Measurements from ENCODE around the gene SFRP4.
A peak's percentile ranks its signal among the peaks of the same experiment; 100 is the strongest.

Gene SFRP4

DNA sequence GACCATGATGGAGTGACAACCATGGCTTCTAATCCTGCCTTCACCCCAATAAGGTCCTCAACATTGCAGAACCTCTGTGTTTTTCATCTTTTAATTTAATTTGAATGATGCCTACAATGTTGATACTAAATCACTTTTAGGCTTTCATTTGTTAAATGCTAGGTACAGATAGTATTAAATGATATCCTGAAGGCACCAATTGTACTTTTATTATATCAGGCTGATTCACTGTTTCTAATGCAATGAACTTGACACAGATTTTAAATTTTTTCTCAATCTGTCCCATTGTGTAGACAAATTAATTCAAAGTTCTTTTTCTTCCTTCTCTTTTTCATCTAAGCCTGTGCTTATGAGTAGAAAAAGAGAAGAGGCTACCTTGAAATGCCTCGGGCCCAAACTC is 9.0 kb upstream of the SFRP4 start:
- DNase-seq (ENCODE audit: low read depth), result no peak
- no peak overlapping the region for H3K4me3 ChIP-seq (ENCODE audit: low read depth, low read length)
- TF ChIP-seq, protein P1, sequence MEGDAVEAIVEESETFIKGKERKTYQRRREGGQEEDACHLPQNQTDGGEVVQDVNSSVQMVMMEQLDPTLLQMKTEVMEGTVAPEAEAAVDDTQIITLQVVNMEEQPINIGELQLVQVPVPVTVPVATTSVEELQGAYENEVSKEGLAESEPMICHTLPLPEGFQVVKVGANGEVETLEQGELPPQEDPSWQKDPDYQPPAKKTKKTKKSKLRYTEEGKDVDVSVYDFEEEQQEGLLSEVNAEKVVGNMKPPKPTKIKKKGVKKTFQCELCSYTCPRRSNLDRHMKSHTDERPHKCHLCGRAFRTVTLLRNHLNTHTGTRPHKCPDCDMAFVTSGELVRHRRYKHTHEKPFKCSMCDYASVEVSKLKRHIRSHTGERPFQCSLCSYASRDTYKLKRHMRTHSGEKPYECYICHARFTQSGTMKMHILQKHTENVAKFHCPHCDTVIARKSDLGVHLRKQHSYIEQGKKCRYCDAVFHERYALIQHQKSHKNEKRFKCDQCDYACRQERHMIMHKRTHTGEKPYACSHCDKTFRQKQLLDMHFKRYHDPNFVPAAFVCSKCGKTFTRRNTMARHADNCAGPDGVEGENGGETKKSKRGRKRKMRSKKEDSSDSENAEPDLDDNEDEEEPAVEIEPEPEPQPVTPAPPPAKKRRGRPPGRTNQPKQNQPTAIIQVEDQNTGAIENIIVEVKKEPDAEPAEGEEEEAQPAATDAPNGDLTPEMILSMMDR (IDR thresholded peaks at IDR 0.05; ENCODE audit: insufficient read depth, low read depth, low read length, missing control alignments), result no peak

DNA sequence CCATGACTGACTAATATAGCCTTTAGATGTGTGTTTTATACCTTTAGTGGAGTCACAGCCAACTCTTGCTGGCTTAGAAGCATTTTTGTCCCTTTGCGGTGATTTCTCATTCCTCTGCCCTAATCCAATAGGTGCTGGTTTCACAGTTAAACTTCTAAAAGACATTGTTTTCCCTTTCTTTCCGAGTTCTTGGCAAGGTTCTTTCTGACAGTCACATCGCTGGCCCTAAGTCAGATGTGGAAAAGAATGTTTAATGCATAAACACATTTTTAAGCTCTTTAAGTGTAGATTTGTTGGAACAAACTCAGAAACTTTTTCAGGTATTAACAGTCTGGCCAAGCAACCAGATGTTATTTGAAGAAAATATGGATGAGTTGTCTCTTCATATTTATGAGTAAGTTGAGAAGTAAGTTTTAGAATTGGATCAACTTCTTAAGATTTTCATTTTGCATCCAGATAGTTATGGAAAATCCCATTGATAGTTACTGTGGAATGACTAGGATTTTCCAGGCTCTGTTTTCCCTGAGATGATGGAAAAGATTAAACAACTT is 7.9 kb upstream of the SFRP4 start:
- no peak overlapping the region for H3K4me3 ChIP-seq (ENCODE audit: low read depth, low read length)
- TF ChIP-seq, protein P1 (IDR thresholded peaks at IDR 0.05; ENCODE audit: insufficient read depth, low read depth, low read length, missing control alignments), result no peak
- no peak for DNase-seq (ENCODE audit: low read depth)

DNA sequence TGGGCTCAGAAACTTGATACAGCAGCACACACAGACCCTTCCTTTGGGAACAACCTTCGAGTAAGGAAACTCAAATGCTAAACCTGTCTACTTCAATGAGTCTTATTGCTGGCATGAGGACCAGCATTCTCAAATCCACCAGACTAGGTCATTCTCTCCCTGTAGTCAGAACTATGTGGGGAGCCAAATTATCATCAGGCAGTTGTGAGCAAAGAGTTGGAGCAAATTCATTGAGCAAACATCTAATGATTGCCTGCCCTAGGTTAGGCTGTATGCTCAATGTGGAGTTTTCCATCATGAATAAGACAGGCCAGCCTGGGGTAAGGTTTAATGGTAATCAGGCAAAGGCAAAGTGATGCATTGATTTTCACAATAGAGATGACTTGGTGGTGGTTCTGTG is 7.4 kb upstream of the SFRP4 start:
- no peak for DNase-seq (ENCODE audit: low read depth)
- H3K4me3 ChIP-seq (ENCODE audit: low read depth, low read length), result no peak overlapping the region
- TF ChIP-seq, protein P1 (IDR thresholded peaks at IDR 0.05; ENCODE audit: insufficient read depth, low read depth, low read length, missing control alignments), result no peak

DNA sequence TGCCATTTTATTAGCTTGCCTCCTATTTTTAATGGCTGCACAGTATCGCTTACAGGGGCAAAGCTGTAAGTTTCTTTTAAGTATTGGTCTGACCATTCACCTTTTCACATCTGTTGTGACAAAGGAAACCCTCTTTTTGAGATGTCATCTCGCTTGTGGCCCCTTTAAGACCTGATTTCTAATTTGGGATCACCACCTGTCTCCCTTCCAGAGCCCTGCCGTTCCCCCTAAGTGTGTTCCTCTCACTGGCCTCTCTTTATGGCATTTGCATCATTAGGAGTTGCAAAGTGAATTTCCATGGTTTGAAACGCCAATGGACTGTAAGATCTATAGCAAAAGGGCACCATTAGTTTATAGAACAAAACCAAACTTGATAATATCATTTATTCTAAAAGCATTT is 5.3 kb upstream of the SFRP4 start:
- H3K4me3 ChIP-seq (ENCODE audit: low read depth, low read length), result no peak overlapping the region
- DNase-seq (ENCODE audit: low read depth), result no peak

DNA sequence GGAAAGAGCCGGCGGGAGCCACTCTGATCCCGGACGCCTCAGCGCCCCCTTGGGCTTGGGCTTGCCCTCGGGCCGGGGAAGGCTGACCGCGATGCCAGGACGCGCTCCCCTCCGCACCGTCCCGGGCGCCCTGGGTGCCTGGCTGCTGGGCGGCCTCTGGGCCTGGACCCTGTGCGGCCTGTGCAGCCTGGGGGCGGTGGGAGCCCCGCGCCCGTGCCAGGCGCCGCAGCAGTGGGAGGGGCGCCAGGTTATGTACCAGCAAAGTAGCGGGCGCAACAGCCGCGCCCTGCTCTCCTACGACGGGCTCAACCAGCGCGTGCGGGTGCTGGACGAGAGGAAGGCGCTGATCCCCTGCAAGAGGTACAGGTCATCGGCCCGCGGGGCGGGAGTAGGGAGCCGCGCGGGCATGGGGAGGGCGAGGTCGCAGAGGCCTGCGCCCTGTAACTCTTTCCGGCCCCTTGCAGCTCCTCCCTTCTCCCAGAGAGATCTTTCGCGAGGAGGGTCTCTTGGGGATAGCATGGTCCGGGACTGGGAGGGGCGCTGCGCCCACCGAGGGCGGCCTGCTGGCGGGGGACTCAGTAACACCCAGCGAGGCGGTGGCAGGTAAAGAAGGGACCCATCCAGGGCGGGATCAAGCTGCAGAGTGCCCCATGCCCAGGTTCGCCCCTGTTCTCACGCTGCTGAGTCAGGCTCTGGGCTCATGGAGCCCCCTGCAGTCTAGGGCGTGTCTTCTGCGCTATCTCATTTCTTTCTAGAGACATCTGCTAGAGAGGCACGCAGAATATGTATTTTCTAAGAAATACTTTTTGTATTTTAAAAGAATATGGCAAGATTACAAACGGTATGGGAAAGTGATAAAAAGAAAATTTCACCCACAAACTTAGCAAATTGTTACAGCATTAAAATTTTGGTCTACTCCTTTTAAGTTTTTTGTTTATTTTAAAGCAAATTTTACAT is 4.5 kb upstream of the SFRP4 start:
- peak overlapping the region; percentile 55 for H3K4me3 ChIP-seq (ENCODE audit: low read depth, low read length)
- peak; percentile 48 for DNase-seq (ENCODE audit: low read depth)
- TF ChIP-seq, protein P1 (IDR thresholded peaks at IDR 0.05; ENCODE audit: insufficient read depth, low read depth, low read length, missing control alignments), result peak; percentile 12

More for the DNA sequence above, 5.3 kb upstream of the SFRP4 start:
- TF ChIP-seq, protein P1 (IDR thresholded peaks at IDR 0.05; ENCODE audit: insufficient read depth, low read depth, low read length, missing control alignments), result no peak

DNA sequence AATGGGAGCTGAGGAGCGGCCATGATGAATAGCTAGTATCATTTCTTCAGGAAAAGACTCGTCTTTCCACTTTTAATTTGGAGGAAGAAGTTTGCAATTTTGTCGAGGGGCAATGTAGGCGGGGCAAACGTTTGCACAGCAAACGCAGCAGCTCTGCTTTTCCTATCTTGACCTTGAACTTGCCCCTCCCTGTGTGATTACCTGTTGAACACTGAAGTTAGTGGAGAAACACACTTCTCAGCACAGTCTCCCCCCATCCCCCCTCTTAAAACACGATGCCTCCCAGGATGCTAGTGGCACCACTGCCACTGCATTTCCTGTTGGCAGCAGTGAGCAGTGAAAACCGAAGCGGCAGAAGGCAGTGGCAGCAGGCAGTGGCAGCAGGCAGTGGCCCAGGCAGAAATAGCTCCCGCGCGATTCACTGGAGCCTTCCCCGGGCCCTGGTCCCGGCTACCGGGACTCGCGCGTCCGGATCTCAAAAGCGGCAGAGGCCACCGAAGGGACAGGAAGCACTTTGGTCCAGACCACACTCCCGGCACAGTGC is 3.8 kb upstream of the SFRP4 start, which contains the start of gene EPDR1:
Gene EPDR1 (plus strand): TSS at position 336 of the 544 bp plus-strand sequence. CDS start 300 bp downstream, outside the sequence.
- peak; percentile 66 for DNase-seq (ENCODE audit: low read depth)
- TF ChIP-seq, protein P1 (IDR thresholded peaks at IDR 0.05; ENCODE audit: insufficient read depth, low read depth, low read length, missing control alignments), result peak; percentile 15
- H3K4me3 ChIP-seq (ENCODE audit: low read depth, low read length), result peak within 1 kb of the TSS; percentile 55

Data from GM12865 (cell line).